OCI-M2 (cell line): Measurements from ENCODE around the gene DNAJC5.
"Not testable (repeated sequence)": the region's sequence is repeated elsewhere in the genome, so short reads cannot be mapped to it uniquely, and the experiment has no call there.

Source experiments
- DNase-seq: peaks from one replicate; lab custom pipeline; 2025; ENCODE audit not compliant: unreplicated experiment; lab: John Stamatoyannopoulos, UW

Gene DNAJC5

DNA sequence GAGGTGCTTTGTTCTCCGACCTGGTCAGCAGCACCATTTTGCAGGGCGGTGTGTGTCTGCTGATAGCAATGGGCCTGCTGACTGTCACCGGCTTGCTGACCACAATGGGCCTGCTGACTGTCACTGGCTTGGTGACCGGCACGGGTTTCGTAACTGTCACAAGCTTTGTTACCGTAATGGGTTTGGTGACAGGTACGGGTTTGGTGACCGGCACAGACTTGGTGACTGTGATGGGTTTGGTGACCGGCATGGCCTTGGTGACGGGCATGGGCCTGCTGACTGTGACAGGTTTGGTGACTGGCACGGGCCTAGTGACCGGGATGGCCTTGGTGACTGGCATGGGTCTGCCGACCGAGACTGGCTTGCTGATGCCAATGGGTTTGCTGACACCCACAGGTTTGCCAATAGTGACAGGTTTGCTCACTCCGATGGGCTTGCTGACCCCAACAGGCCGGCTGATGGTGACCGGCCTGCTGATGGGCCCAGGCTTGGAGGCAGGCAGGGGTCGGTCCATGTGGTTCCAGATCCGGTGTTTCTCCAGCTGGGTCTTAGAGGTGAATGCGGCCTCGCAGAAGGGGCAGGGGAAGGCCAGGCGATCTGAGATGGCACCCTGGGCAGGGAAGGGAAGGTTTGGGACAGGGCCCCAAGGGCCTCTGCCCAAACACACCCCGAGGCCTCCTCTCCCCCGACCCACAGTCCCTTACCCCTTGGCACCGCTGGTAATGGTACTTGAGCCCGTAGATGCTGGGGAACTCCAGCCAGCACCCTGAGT, 71.4 kb downstream of the DNAJC5 start:
- no peak for DNase-seq

DNA sequence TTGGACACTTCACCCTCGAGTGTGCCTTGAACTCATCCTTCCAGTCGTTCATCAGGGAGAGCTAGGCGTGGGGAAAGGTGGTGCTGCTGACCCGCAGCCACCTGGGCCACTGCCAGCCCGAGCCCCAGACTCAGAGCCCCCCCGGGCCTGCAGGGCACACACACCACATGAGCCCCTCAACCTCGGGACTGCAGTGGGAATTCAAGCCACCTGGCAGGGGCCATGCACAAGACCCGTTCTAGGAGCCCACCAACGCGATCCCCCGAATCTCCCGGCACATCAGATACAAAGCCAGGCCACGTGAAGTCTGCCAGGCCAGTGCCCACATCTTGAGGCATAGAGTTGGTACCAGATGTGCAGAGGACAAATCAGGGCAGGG, 72.0 kb downstream of the DNAJC5 start:
- no peak for DNase-seq

DNA sequence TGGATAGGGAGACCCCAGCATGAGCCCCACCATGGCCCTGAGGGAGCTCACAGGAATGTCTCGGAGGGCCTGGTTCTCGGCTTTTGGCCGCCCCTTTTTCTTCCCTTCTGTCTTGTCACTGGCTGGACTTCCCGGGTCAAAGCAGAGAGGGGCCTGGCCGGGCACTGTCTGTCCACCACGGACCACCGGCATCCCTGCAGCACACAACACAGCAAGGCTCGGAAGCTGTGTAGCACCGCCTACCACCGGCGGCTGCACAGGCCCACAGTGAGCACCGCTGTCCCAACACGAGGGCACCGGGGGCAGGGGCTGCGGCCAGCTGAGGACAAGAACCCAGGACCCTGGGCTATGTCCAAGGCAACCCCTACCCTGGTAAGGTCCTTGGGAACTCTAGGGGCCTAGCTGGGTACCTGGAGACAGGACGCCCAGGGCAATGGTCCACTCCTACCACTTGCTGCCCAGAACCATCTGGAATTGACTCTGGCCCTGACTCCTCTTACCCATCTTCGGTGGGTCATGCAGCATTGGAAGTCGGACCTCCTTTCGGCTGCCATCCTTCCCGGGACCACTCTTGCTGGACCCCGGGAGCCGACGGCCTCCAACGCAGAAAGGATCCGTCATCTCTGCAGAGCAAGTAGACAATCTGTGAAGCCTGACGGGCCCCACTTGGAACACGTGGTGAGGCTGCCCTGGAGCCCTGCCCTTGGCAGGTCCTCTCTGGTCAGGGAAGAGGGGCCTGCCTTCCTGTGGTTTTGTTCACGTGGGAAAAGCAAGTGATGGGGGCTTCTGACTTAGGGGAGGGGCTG, 72.6 kb downstream of the DNAJC5 start:
- DNase-seq = no peak

DNA sequence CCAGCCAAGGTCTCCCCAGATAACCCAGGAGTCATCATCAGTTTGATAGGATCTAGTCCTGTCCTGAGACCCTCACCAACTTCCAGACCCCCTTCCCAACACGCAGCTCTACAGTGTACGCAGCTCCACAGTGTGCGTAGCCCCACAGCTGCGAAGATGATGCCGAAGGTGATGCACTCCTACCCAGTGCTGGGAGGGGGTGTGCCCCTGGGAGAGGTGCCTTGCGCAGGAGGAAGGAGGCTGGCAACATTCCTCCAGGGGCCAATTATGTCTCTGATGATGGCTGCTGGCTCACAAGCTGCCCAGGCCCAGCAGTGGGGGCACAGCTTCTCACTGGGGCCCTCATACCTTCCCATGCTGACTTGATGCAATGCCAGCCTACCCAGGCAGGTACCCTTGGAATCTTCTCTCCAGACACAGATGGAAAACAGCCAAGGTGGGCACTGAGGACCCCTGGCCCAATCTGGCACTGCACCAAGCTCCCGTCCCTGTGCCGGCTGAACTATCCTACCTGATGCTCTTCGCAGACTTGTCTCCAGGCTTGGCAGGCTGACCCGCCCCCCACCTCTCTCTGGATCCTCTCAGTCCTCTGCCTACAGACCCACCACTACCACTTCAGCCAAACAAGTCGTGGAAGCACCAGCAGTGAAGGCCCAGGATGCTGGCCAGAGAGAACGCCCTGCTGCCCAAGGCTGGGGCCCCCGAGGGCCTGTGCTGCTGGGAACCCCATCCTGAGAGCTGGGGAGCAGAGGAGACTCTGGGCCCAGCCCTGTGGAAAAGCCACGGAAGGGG, 73.4 kb downstream of the DNAJC5 start:
- DNase-seq = no peak

DNA sequence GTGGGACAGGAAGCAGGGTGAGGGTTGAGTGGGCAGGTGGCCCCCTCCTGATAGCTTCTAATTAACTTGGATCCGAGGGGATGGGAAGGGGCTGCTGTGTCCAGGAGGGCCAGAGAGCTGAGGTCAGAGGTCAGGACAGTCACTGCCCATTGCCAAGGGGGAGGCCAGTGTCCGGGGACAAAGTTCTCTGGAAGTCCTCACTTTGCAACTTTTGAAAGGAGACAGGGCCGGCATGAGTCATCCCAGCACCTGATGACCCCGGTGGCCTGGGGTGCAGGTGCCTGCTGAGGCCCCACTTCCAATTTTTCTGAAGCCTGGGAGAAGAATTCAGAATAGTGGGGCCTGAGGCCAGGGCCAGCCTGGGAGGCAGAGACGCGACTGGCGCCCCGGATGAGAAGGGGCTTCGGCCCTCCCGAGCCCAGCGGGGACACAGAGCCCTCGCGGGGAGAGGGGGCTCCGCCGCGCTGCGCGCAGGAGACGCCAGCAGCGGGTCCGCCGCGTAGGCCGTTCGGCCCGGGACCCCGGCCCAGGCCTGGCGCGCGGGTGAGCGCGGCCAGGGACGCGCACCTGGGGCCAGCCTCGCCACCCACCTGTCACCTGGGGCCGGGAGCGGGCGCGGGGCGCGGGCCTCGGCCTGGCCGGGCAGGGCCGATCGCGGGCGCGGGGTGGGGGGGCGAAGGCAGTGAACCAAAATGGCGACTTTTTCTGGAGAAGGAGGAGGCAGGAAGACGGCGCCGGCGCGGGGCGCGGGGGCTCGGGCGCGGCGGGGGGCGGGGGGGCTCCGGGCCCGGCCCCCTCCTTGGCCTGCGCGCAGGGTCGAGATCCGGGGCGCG, 74.2 kb downstream of the DNAJC5 start:
- no peak for DNase-seq

DNA sequence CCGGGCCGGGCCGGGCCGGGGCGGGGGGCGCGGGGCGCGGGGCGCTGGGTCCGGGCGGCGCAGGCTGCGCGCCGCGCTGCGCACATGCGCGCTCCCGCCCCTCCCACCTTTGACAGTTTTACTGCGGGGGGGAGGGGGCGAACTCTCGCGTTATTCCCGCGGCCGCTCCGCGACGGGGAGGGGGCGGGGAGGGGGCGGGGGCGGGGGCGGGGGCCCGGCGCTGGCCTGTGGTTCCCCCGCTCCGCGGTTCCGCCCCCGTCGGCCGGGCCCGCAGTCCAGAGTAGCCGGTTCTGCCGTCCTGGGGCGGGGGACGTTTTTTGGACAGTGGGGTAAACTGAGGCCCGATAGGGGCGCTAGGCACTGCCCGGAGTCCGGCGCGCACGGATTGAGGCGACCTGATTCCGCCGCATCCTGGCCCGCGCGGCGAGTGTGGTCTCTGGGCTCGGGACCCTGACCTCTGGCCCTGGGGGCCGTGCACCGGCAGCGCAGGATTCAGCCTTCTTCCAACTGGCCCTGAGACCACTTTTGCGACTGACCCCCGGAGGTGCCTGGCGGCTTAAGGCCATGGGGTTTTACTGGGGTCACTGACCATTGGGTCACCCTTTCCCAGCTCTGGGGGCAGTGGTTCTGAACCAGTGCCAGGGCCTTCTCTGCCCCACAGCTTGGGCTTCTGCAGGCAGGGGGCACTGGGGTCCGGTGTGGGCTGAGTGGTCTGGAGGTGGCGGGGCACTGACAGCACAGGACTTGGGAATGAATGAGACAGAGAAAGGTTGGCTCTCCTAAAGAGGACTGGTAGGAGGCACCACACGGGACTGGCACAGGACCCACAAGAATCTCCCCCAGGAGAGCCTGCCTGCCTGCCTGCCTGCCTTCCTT, 75.2 kb downstream of the DNAJC5 start, which contains the start of gene ZNF512B:
ZNF512B (minus strand) TSS at position 93 of the 876 bp plus-strand sequence. CDS start 1,980 bp downstream, outside the sequence.
- no peak for DNase-seq

DNA sequence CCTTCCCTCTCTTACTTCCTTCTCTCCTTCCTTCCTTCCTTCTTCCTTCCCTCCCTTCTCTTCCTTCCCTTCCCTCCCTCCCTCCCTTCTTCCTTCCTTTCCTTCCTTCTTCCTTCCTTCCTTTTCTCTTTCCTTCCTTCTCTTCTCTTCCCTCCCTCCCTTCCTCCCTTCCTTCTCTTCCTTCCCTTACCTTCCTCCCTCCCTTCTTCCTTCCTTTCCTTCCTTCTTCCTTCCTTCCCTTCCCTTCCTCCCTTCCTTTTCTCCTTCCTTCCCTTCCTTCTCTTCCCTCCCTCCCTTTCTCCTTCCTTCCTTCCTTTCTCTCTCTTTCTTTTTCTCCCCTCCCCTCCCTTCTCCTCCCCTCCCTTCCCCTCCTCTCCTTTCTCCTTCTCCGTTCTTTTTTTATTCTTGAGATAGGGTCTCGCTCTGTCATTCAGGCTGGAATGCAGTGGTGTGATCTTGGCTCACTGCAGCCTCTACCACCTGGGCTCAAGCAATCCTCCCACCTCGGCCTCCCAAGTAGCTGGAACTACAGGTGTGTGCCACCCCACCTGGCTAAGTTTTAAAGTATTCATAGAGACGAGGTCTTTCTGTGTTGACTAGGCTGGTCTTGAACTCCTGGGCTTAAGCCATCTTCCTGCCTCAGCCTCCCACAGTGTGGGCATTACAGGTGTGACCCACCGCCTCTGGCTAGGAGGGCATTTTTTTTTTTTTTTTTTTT, 75.9 kb downstream of the DNAJC5 start:
- DNase-seq = no peak

DNA sequence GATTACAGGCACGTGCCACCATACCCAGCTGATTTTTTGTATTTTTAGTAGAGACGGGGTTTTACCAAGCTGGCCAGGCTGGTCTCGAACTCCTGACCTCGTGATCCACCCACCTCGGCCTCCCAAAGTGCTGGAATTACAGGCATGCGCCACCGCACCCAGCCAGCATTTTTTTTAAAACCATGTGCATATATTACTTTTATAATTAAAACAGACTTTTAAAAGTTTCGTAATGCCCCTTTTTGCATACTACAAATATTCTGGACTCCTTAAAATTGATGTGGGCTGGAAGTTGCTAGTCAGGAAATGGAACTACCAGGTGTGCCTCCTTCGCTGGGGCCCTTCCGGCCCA, 77.0 kb downstream of the DNAJC5 start:
- not testable (repeated sequence) for DNase-seq

DNA sequence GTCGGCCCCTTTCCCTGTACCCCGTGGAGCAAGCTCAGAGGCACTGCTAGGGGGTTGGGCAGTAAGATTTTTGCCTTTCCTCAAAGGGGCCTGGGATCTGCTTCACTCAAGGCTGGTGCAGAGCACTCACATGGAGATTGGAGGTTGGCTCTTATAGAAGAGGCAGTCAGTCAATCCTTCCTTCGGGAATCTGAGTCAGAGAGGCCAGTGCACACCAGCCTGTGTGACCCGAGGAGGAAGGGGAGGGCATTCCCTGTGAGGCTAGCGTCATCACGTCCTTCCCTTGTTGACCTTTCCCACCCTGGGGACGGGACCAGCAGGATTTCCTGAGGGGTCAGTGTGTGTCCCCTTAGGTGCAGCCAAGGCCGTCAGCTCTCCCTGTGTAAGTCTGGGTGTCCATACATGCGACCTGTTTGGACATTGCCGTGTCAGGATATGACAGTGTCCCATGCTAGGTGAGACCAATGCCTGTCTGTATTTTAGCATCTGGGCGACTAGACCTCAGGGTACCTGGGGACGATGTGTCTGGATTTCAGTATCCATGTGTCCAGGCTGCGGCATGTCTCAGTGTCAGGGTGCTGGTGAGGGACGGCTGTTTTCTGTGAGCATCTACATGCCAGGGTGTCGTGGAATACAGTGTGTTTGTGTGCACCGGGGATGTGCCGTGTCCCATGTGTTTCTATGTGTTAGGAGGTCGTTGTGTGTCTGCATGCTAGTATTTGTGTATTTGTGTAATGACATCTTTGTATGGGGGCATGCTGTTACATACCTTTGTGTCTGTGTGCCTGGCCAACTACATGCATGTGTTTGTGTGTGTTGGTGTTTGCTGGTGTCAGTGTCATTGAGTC, 77.6 kb downstream of the DNAJC5 start:
- DNase-seq = no peak

DNA sequence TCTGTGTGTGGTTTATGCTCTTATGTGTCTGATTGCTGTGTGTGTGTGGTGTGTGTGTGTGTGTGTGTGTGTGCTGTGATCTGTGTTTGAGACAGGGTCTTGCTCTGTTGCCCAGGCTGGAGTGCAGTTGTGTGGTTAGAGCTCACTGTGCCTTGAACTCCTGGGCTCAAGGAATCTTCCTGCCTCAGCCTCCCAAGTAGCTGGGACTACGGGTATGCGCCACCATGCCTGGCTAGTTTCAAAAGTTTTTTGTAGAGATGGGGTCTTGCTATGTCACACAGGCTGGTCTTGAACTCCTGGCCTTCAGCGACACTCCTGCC, 78.2 kb downstream of the DNAJC5 start:
- DNase-seq = no peak

DNA sequence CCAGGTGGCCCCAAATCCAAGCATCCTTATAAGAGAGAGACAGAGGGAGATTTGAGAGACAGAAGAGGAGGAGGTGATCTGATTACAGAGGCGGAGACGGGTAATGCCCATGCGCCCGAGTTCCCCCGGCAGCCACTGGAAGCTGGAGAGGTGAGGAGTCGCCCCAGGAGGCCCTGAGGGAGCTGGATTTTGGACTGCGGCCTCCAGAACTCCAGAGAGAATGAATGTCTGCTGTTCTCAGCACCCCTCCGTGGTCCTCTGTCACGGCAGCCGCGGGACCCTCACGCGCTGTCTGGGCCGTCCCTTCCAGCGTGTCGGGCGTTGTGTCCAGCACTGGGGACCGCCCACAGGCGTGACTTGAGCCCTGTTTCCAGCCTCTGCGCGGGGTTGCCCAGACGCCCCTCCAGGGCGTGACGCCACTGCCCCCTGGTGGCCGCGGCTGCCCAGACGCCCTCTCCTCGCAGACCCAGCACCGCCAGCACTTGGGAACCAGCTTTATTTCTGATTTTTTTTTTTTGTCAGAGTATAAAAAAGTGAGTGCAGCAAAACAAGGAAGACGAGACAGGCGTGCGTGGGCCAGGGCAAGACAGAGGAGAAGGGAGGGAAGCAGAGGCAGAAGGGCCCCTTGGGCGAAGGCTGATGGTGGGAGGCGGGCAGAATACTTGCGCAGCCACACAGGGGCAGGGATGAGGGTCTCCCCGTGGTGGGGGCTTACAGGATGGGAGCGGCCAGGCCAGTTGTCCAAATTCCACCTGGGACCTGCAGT, 78.9 kb downstream of the DNAJC5 start:
- DNase-seq = no peak

DNA sequence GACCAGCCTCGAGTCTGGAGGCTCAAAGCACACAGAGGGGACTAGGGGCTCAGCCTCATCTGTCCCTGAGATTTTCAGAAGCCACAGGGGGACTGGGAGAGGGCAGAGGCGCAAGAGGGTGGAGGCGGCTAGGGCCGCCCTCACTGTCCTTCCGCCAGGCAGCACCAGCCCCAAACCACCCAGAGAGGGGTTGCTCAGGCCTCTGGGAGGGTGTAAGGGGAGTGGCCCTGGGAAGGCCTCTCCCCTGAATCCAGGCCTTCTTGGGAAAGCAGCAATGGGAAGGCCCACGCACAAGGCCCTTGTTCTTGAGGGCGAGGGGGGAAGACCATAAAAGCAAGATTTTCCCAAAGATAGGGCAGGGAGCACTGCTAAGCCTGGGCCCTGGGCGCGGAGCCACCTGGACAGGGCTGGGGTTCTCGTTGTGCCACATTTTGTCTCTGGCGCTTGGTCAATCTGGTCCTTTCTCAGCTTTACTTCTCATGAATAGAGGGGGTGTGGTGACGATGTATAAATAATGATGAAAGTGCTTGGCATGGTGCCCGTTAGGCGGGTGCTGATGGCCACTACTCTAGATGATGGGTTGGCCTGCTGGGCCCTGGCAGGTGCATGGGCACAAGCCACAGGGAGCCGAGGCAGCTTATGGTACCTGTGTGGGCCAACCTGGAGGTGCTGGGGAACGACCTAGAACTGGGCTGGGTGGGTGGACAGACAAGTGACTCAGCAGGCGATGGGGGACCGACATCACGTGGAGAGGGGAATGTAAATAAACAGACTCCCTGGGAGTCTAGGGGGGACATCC, 79.7 kb downstream of the DNAJC5 start:
- no peak for DNase-seq

DNA sequence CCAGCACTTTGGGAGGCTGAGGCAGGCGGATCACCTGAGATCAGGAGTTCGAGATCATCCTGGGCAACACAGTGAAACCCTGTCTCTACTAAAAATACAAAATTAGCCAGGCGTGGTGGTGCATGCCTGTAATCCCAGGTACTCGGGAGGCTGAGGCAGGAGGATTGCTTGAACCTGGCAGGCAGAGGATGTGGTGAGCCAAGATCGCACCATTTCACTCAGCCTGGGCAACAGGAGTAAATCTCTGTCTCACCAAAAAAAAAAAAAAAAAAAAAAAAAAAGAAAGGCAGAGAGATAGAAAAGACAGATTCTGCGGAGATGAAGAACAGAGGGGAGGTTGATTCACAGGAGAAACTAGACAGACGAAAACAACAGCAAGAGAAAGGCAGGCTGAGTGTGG, 81.6 kb downstream of the DNAJC5 start:
- not testable (repeated sequence) for DNase-seq

DNA sequence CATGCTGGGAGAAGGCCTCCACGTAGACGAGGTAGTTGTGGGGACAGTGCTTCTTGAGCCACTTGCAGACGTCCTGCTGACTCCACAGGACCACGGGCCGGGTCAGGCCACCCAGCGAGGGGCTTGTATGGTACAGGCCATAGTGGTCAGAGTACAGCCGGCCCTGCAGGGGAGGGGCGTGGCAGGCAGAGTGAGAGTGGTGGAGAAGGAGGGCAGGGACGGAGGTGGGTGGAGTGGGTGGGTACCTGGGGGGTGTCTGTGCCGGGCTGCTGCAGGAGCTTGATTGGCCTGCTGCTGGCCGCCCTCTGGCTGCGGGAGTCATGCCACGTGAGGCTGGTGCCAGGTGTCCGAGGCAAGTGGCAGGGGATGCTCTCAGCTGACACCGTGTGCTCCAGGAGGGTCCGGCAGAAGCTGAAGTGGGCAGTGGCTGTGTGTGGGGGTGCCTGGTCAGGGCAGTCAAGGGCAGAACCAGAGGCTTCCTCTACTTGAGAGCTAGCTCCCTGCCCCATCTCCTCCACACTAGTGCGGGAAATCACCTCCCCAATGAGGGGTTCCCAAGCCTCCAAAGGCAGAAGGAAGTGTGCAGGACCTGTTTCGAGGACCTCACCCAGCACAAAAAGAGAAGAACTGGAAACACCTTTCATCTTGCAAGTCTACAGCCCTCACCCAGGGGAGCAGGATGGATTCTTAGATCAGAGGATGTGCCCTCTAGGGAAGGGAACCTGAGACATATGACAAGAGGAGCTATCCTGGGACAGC, 82.2 kb downstream of the DNAJC5 start:
- no peak for DNase-seq

DNA sequence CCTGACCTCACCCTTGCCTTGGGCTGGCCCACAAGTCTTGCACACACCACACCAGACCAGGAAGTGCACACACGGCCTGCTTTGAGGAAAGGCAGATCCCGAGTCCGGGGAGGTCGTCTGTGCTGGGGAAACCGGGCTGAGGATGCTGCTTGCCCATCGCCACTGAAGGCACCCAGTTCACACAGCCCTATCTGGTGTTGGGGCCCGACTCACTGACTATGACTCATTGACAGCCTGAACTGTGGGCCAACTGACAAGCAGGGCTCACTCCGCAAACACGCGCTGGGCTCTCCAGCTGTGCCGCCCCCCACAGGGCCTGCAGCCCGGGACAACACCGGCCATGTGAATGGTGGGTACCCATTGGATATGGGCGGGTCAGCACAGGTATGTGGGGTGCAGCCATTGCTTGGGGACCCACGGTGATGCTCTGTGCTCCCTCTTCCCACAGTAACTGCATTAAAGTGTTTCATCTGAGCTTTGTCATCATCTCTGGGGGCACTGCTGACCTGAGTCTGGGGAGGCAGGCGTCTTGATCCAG, 82.9 kb downstream of the DNAJC5 start:
- peak; percentile 59 for DNase-seq
